Bronchial epithelial cell (primary cell): ENCODE data around the gene C20orf173. TPM values are rescaled to one million over a fixed set of nuclear protein-coding genes. Genes with fewer than 3 reads are reported as not detected.
"Not testable (repeated sequence)": the region's sequence is repeated elsewhere in the genome, so short reads cannot be mapped to it uniquely, and the experiment has no call there.

ENCODE experiments used
- DNase-seq: peaks from one replicate; pipeline ENCODE4 v3.0.0-alpha.2; 2010; ENCODE audit warnings: low read depth
- FAIRE-seq: peaks from 2 replicates; lab custom pipeline; 2011; peaks lifted over from hg19 to GRCh38; lab: Jason Lieb, UNC
- H3K27me3 ChIP-seq: 2 replicates; pipeline ENCODE4 v1.5.1; 2011; ENCODE audit warnings: low read length; ENCODE audit not compliant: control insufficient read depth, insufficient read depth
- H3K36me3 ChIP-seq: 2 replicates; pipeline ENCODE4 v1.5.1; 2011; ENCODE audit warnings: low read length; ENCODE audit not compliant: control insufficient read depth, insufficient read depth
- H3K4me3 ChIP-seq: 2 replicates; pipeline ENCODE4 v1.5.1; 2011; ENCODE audit warnings: mild to moderate bottlenecking, low read depth, low read length, control low read depth
- total RNA-seq: library from RNA; depleted of rRNA; stranded (reverse); fragments of >200 nt; gene quantifications from 2 replicates; pipeline ENCODE4 v1.2.1, GENCODE V29; 2014
- TF ChIP-seq, protein P1 (sequence below): IDR thresholded peaks from 2 replicates; pipeline ENCODE4 v1.5.1; 2011; ENCODE audit warnings: mild to moderate bottlenecking, moderate library complexity, low read length, control low read depth, inconsistent platforms; ENCODE audit not compliant: insufficient read depth, severe bottlenecking

C20orf173 gene
- total RNA-seq, 1 donor from 2014 or later, result not detected

- TF ChIP-seq, protein P1, sequence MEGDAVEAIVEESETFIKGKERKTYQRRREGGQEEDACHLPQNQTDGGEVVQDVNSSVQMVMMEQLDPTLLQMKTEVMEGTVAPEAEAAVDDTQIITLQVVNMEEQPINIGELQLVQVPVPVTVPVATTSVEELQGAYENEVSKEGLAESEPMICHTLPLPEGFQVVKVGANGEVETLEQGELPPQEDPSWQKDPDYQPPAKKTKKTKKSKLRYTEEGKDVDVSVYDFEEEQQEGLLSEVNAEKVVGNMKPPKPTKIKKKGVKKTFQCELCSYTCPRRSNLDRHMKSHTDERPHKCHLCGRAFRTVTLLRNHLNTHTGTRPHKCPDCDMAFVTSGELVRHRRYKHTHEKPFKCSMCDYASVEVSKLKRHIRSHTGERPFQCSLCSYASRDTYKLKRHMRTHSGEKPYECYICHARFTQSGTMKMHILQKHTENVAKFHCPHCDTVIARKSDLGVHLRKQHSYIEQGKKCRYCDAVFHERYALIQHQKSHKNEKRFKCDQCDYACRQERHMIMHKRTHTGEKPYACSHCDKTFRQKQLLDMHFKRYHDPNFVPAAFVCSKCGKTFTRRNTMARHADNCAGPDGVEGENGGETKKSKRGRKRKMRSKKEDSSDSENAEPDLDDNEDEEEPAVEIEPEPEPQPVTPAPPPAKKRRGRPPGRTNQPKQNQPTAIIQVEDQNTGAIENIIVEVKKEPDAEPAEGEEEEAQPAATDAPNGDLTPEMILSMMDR, result no peak
- Histone ChIP-seq H3K4me3 (no peak overlapping the region), H3K27me3 (no peaks in the 10 kb centered on the region), H3K36me3 (peaks cover 28% of the 10 kb centered on the region)
- FAIRE-seq (no peak), DNase-seq (no peak)
Observed at GRCh38 chr20:35555951-35556645, 26.6 kb upstream of the C20orf173 start.

DNA sequence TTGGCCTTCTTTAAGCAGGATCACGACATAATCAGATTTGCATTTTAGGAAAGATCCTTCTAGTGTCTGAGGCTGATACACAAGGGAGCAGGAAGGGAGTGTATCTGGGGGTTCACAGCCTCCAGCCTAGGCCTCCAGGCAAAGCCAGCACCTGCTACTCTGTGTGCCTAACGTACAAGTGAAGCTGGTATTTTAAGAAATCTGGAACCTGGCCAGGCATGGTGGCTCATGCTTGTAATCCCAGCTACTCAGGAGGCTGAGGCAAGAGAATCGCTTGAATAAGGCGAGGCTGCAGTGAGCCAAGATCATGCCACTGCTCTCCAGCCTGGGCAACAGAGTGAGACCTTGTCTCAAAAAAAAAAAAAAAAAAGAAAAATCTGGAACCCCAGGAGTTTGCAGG is 26.0 kb upstream of the C20orf173 start:
- not testable (repeated sequence) for FAIRE-seq, H3K27me3 ChIP-seq, H3K4me3 ChIP-seq
- peaks cover 30% of the 10 kb centered on the region for H3K36me3 ChIP-seq
- DNase-seq, result peak; percentile 13

- FAIRE-seq (no peak), DNase-seq (no peak)
- Histone ChIP-seq H3K4me3 (no peak overlapping the region), H3K27me3 (no peaks in the 10 kb centered on the region), H3K36me3 (peaks cover 38% of the 10 kb centered on the region)
- TF ChIP-seq, protein P1, result no peak
Observed at GRCh38 chr20:35552914-35553313, 23.5 kb upstream of the C20orf173 start.

- TF ChIP-seq, protein P1, result no peak
- no peaks in the 10 kb centered on the region for H3K27me3 ChIP-seq
- DNase-seq, result no peak
- H3K36me3 ChIP-seq, result peaks cover 34% of the 10 kb centered on the region
- no peak for FAIRE-seq
- no peak overlapping the region for H3K4me3 ChIP-seq
Observed at GRCh38 chr20:35551503-35551902, 22.1 kb upstream of the C20orf173 start.

DNA sequence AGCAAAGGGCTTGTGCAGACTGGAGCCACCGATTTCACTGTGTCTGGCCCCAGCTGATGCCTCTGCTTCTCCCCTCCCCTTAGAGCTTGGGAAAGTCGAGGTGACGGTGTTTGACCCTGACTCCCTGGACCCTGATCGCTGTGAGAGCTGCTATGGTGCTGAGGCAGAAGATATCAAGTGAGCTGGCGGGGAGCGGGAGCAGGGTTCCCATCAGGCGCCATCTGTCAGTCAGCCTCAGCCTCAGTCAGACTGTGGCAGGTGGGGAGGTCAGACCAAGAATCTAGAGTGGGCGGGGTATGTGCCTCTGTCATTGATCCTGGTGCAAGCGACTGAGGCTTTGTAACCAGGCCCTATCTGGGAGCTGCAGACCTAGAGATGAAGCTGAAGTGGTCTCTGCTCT is 17.9 kb upstream of the C20orf173 start:
- TF ChIP-seq, protein P1, result no peak
- no peak overlapping the region for H3K4me3 ChIP-seq
- no peaks in the 10 kb centered on the region for H3K27me3 ChIP-seq
- no peak for FAIRE-seq
- no peak for DNase-seq
- H3K36me3 ChIP-seq, result peaks cover 32% of the 10 kb centered on the region

GRCh38 chr20:35546127-35546526 is 16.7 kb upstream of the C20orf173 start:
- H3K27me3 ChIP-seq, result no peaks in the 10 kb centered on the region
- DNase-seq (no peak), FAIRE-seq (no peak)
- TF ChIP-seq, protein P1, result no peak
- peaks cover 24% of the 10 kb centered on the region for H3K36me3 ChIP-seq
- no peak overlapping the region for H3K4me3 ChIP-seq

- not testable (repeated sequence) for DNase-seq, H3K27me3 ChIP-seq, FAIRE-seq, H3K4me3 ChIP-seq
- H3K36me3 ChIP-seq, result peaks cover 22% of the 10 kb centered on the region
Observed at GRCh38 chr20:35544941-35545340, 15.5 kb upstream of the C20orf173 start.
